Natural killer cell (primary cell): Measurements from ENCODE around the gene FBXL19. TPM values are rescaled to one million over a fixed set of nuclear protein-coding genes. Genes with fewer than 3 reads are reported as not detected.

Source experiments
- ATAC-seq, 3 donors: fragments of 150-1000 bp in 2 of 3; fragments of 200-7000 bp in 1 of 3; cut with Tn5 transposase; 1 replicate in 1 of 3; 2 replicates in 2 of 3; pipeline ENCODE4 v1.10.0; 2021; ENCODE audit warnings: mild to moderate bottlenecking in 2 of 3, moderate library complexity in 2 of 3
- DNase-seq, 2 donors: peaks; one replicate each; pipeline versions ENCODE4 v3.0.0 to v3.0.0-alpha.2; 2013 to 2021; ENCODE audit warnings: mixed read lengths in 1 of 2
- H3K27ac ChIP-seq: one replicate; pipeline ENCODE4 v1.5.1; 2013; ENCODE audit warnings: mild to moderate bottlenecking, low read length
- H3K27me3 ChIP-seq: one replicate; pipeline ENCODE4 v1.6.1; 2013; ENCODE audit warnings: low read length; ENCODE audit not compliant: control insufficient read depth, insufficient read depth
- H3K36me3 ChIP-seq: one replicate; pipeline ENCODE4 v1.6.1; 2013; ENCODE audit warnings: low read length; ENCODE audit not compliant: control insufficient read depth, insufficient read depth
- H3K4me1 ChIP-seq: one replicate; pipeline ENCODE4 v1.6.1; 2013; ENCODE audit warnings: low read length; ENCODE audit not compliant: control insufficient read depth, insufficient read depth
- H3K4me3 ChIP-seq: one replicate; pipeline ENCODE4 v1.5.1; 2013; ENCODE audit warnings: low read length
- H3K9me3 ChIP-seq: one replicate; pipeline ENCODE4 v1.6.1; 2013; ENCODE audit warnings: low read length; ENCODE audit not compliant: control insufficient read depth, insufficient read depth
- H3K27ac Mint-ChIP-seq, 2 donors: one replicate each; pipeline ENCODE4 v1.8.0; 2022; ENCODE audit warnings: mild to moderate bottlenecking in 2 of 2, mixed read lengths in 2 of 2, moderate library complexity in 1 of 2
- H3K27me3 Mint-ChIP-seq, 2 donors: one replicate each; pipeline ENCODE4 v1.8.0; 2022; ENCODE audit warnings: low read depth in 2 of 2, mixed read lengths in 2 of 2
- H3K36me3 Mint-ChIP-seq: one replicate; pipeline ENCODE4 v1.8.0; 2022; ENCODE audit warnings: mixed read lengths
- H3K4me1 Mint-ChIP-seq, 2 donors: one replicate each; pipeline ENCODE4 v1.8.0; 2022; ENCODE audit warnings: mixed read lengths in 2 of 2
- H3K4me3 Mint-ChIP-seq: one replicate; pipeline ENCODE4 v1.8.0; 2022; ENCODE audit warnings: mild to moderate bottlenecking, moderate library complexity, mixed read lengths
- H3K9me3 Mint-ChIP-seq, 2 donors: one replicate each; pipeline ENCODE4 v1.8.0; 2022; ENCODE audit warnings: mixed read lengths in 2 of 2
- CTCF ChIP-seq: fragments of 200-600 bp; IDR thresholded peaks from one replicate; pipeline ENCODE4 v1.8.0; 2022; ENCODE audit warnings: antibody characterized with exemption
- WGBS: methylation state at CpG from one replicate; pipeline ENCODE4 v1.1.7; 2013; ENCODE audit warnings: missing lambda C conversion rate; ENCODE audit not compliant: insufficient coverage; 5-methylcytosine and 5-hydroxymethylcytosine counted together
- intact Hi-C: fragments of 100-400 bp; cut with micrococcal nuclease; formaldehyde crosslinking; loops from one replicate; pipeline ENCODE4 v1.14.2; 2022
- total RNA-seq, 4 donors: library from RNA; stranded (reverse); fragments of 120-200 nt in 1 of 4; gene quantifications; one replicate each; pipeline versions ENCODE4 v1.2.3 to v1.2.4, GENCODE V29; 2013 to 2022

Gene FBXL19
- total RNA-seq, 3 donors from 2014 or later (not counting 1 experiment from before 2014, with no cell fraction given): 10.1 to 13.3 (median 12.4) TPM

GRCh38 chr16:30893417-30893743, 30.0 kb upstream of the FBXL19 start:
- Mint-ChIP-seq H3K4me1 (peaks cover 28 to 55% of the 10 kb centered on the region in 2 donors), H3K4me3 (peak overlapping the region; percentile 89), H3K27ac (peak overlapping the region; percentile 77 to 93), H3K36me3 (no peaks in the 10 kb centered on the region), H3K27me3 (no peaks in the 10 kb centered on the region), H3K9me3 (no peaks in the 10 kb centered on the region)
- ATAC-seq: peak in 1 of 3 donors; percentile 3
- Histone ChIP-seq H3K36me3 (peaks cover 11% of the 10 kb centered on the region), H3K27ac (peak overlapping the region; percentile 65), H3K27me3 (no peaks in the 10 kb centered on the region), H3K9me3 (no peaks in the 10 kb centered on the region), H3K4me1 (peaks cover 42% of the 10 kb centered on the region), H3K4me3 (peak overlapping the region; percentile 62)
- TF ChIP-seq CTCF: no peak
- peak in 1 of 2 donors; percentile 49 for DNase-seq
- intact Hi-C loops: no loop called here
- under 1% methylated on average over 11 of the region's 11 CpGs for WGBS

- peak within 1 kb of the TSS; percentile 89 for H3K4me3 Mint-ChIP-seq
- Histone ChIP-seq H3K4me3 (peak within 1 kb of the TSS; percentile 62), H3K9me3 (no peaks in the 10 kb centered on the region), H3K27me3 (no peaks in the 10 kb centered on the region), H3K4me1 (peaks cover 42% of the 10 kb centered on the region), H3K36me3 (peaks cover 6% of the 10 kb centered on the region), H3K27ac (peak within 1 kb of the TSS; percentile 72)
- no peaks in the 10 kb centered on the region for H3K9me3 Mint-ChIP-seq
- ATAC-seq (peak; percentile 83 to 93 (median 84)), DNase-seq (peak; percentile 74 to 84)
- intact Hi-C loops: no loop called here
- peaks cover 24 to 51% of the 10 kb centered on the region in 2 donors for H3K4me1 Mint-ChIP-seq
- H3K27me3 Mint-ChIP-seq: no peaks in the 10 kb centered on the region
- no peak for TF ChIP-seq CTCF
- peak within 1 kb of the TSS; percentile 81 to 93 for H3K27ac Mint-ChIP-seq
- H3K36me3 Mint-ChIP-seq: no peaks in the 10 kb centered on the region
- WGBS: under 1% methylated on average over 97 of the region's 97 CpGs
Measured at GRCh38 chr16:30893744-30894539, 29.4 kb upstream of the FBXL19 start, which contains the start of gene BCL7C. TSS of gene BCL7C (minus strand) at chr16:30894077. CDS start at chr16:30893944, 133 bp downstream.

- Histone ChIP-seq H3K9me3 (no peaks in the 10 kb centered on the region), H3K36me3 (no peaks in the 10 kb centered on the region), H3K27me3 (no peaks in the 10 kb centered on the region), H3K27ac (peak overlapping the region; percentile 72), H3K4me1 (peaks cover 42% of the 10 kb centered on the region), H3K4me3 (peak overlapping the region; percentile 15)
- Mint-ChIP-seq H3K9me3 (no peaks in the 10 kb centered on the region), H3K4me3 (peak overlapping the region; percentile 82), H3K27me3 (no peaks in the 10 kb centered on the region), H3K27ac (peak overlapping the region; percentile 81 to 93), H3K36me3 (no peaks in the 10 kb centered on the region), H3K4me1 (peaks cover 23 to 50% of the 10 kb centered on the region in 2 donors)
- ATAC-seq: no peak
- no peak for TF ChIP-seq CTCF
- intact Hi-C loops: no loop called here
- DNase-seq: peak in 1 of 2 donors; percentile 51
- WGBS: 71% methylated on average over 16 of the region's 16 CpGs
Measured at GRCh38 chr16:30894540-30895368, 28.6 kb upstream of the FBXL19 start.
